ENCODE results near the gene YIPF1.
A peak's percentile ranks its signal among the peaks of the same experiment; 100 is the strongest.
"Not testable (repeated sequence)": the region's sequence is repeated elsewhere in the genome, so short reads cannot be mapped to it uniquely, and the experiment has no call there.

The YIPF1 gene

GRCh38 chr1:53833393-53833792, 56.2 kb downstream of the YIPF1 start:
- DNase-seq (ENCODE audit: low read depth) = no peak

GRCh38 chr1:53826367-53826766, 63.2 kb downstream of the YIPF1 start:
- peak; percentile 55 for TF ChIP-seq CTCF (conservative IDR thresholded peaks at IDR 0.05; ENCODE audit: low read depth, low read length)
- no peak overlapping the region for H3K4me3 ChIP-seq (ENCODE audit: low read depth, low read length)
- DNase-seq (ENCODE audit: low read depth) = peak; percentile 63

More at GRCh38 chr1:53833393-53833792, 56.2 kb downstream of the YIPF1 start:
- H3K4me3 ChIP-seq (ENCODE audit: low read depth, low read length) = no peak overlapping the region
- TF ChIP-seq CTCF (conservative IDR thresholded peaks at IDR 0.05; ENCODE audit: low read depth, low read length) = no peak

- TF ChIP-seq CTCF (conservative IDR thresholded peaks at IDR 0.05; ENCODE audit: low read depth, low read length) = no peak
- no peak overlapping the region for H3K4me3 ChIP-seq (ENCODE audit: low read depth, low read length)
- DNase-seq (ENCODE audit: low read depth) = no peak
These were observed 64.3 kb downstream of the YIPF1 start for GRCh38 chr1:53825306-53825705.

- no peak for DNase-seq (ENCODE audit: low read depth)
- H3K4me3 ChIP-seq (ENCODE audit: low read depth, low read length) = no peak overlapping the region
- no peak for TF ChIP-seq CTCF (conservative IDR thresholded peaks at IDR 0.05; ENCODE audit: low read depth, low read length)
These were observed 66.7 kb downstream of the YIPF1 start for GRCh38 chr1:53822931-53823330.

- no peak for DNase-seq (ENCODE audit: low read depth)
- peak; percentile 21 for TF ChIP-seq CTCF (conservative IDR thresholded peaks at IDR 0.05; ENCODE audit: low read depth, low read length)
- no peak overlapping the region for H3K4me3 ChIP-seq (ENCODE audit: low read depth, low read length)
These were observed 68.2 kb downstream of the YIPF1 start for GRCh38 chr1:53821380-53821779.

GRCh38 chr1:53819387-53819786, 70.2 kb downstream of the YIPF1 start:
- TF ChIP-seq CTCF (conservative IDR thresholded peaks at IDR 0.05; ENCODE audit: low read depth, low read length) = no peak
- H3K4me3 ChIP-seq (ENCODE audit: low read depth, low read length) = no peak overlapping the region
- DNase-seq (ENCODE audit: low read depth) = no peak

GRCh38 chr1:53816584-53816983, 73.0 kb downstream of the YIPF1 start:
- H3K4me3 ChIP-seq (ENCODE audit: low read depth, low read length); DNase-seq (ENCODE audit: low read depth): not testable (repeated sequence)

- H3K4me3 ChIP-seq (ENCODE audit: low read depth, low read length); DNase-seq (ENCODE audit: low read depth): not testable (repeated sequence)
These were observed 74.1 kb downstream of the YIPF1 start for GRCh38 chr1:53815484-53815883.

All from choroid plexus epithelial cell (primary cell).